SK-N-SH (cell line): Measurements from ENCODE around the gene MAPK8IP3. TPM values are rescaled to one million over a fixed set of nuclear protein-coding genes. Genes with fewer than 3 reads are reported as not detected.

Experiments used
- CHD2 ChIP-seq: fragments of 150-350 bp; IDR thresholded peaks from 2 replicates; pipeline ENCODE4 v1.6.1; 2018; ENCODE audit warnings: low read length; ENCODE audit not compliant: partially characterized antibody
- CTCF ChIP-seq: fragments of 200-600 bp; sonication (generic); IDR thresholded peaks from 2 replicates; pipeline ENCODE4 v1.6.1; 2017; ENCODE audit warnings: antibody characterized with exemption, mild to moderate bottlenecking, moderate library complexity
- ELF1 ChIP-seq: IDR thresholded peaks from 2 replicates; pipeline ENCODE4 v1.4.0; 2012
- EP300 ChIP-seq, 2 experiments: IDR thresholded peaks; 2 replicates each; pipeline versions ENCODE4 v1.4.0 to v1.6.1; 2012; ENCODE audit warnings: borderline replicate concordance in 1 of 2, low read depth in 1 of 2, low read length in 1 of 2
- FOXJ3 ChIP-seq: sonication (generic); formaldehyde crosslinking; IDR thresholded peaks from 2 replicates; pipeline ENCODE4 v1.5.1; 2020; ENCODE audit warnings: mild to moderate bottlenecking, missing genetic modification reagents
- FOXM1 ChIP-seq: IDR thresholded peaks from 2 replicates; pipeline ENCODE4 v1.4.0; 2012; ENCODE audit warnings: low read depth, mild to moderate bottlenecking
- GATA2 ChIP-seq: sonication (generic); formaldehyde crosslinking; IDR thresholded peaks from 2 replicates; pipeline ENCODE4 v1.5.0; 2020; ENCODE audit warnings: mild to moderate bottlenecking, missing genetic modification reagents
- IRF3 ChIP-seq: fragments of 150-350 bp; IDR thresholded peaks from 2 replicates; pipeline ENCODE4 v1.6.1; 2016; ENCODE audit warnings: mild to moderate bottlenecking, low read depth, low read length
- MAX ChIP-seq: IDR thresholded peaks from 2 replicates; pipeline ENCODE4 v1.4.0; 2012; ENCODE audit warnings: low read depth
- MEF2A ChIP-seq: IDR thresholded peaks from 2 replicates; pipeline ENCODE4 v1.4.0; 2012; ENCODE audit warnings: low read depth, borderline replicate concordance
- MXI1 ChIP-seq: IDR thresholded peaks from 2 replicates; pipeline ENCODE4 v1.6.1; 2012; ENCODE audit warnings: mild to moderate bottlenecking, low read depth, low read length, improper control_type of control experiment
- NFIC ChIP-seq: IDR thresholded peaks from 2 replicates; pipeline ENCODE4 v1.4.0; 2012; ENCODE audit warnings: borderline replicate concordance
- NRF1 ChIP-seq: IDR thresholded peaks from 2 replicates; pipeline ENCODE4 v1.6.1; 2012; ENCODE audit warnings: low read depth, mild to moderate bottlenecking, low read length
- POLR2AphosphoS5 ChIP-seq: IDR thresholded peaks from 2 replicates; pipeline ENCODE4 v1.6.1; 2012; ENCODE audit warnings: low read depth, low read length
- RCOR1 ChIP-seq: fragments of 150-350 bp; IDR thresholded peaks from 2 replicates; pipeline ENCODE4 v1.6.1; 2017; ENCODE audit warnings: antibody characterized with exemption, low read length
- REST ChIP-seq: IDR thresholded peaks from 2 replicates; pipeline ENCODE4 v1.6.1; 2012; ENCODE audit warnings: mild to moderate bottlenecking, low read depth, low read length, moderate library complexity
- RFX5 ChIP-seq: IDR thresholded peaks from 2 replicates; pipeline ENCODE4 v1.6.1; 2012; ENCODE audit warnings: mild to moderate bottlenecking, improper control_type of control experiment, low read length
- RXRA ChIP-seq: IDR thresholded peaks from 2 replicates; pipeline ENCODE4 v1.4.0; 2012; ENCODE audit warnings: low read depth, mild to moderate bottlenecking, borderline replicate concordance
- SMC3 ChIP-seq: IDR thresholded peaks from 2 replicates; pipeline ENCODE4 v1.6.1; 2012; ENCODE audit warnings: low read depth, low read length, improper control_type of control experiment
- TEAD4 ChIP-seq: IDR thresholded peaks from 2 replicates; pipeline ENCODE4 v1.4.0; 2012; ENCODE audit warnings: mild to moderate bottlenecking, borderline replicate concordance; ENCODE audit not compliant: insufficient read depth
- USF1 ChIP-seq: IDR thresholded peaks from 2 replicates; pipeline ENCODE4 v1.4.0; 2012; ENCODE audit warnings: low read depth, borderline replicate concordance
- YY1 ChIP-seq: IDR thresholded peaks from 2 replicates; pipeline ENCODE4 v1.4.0; 2012; ENCODE audit warnings: low read depth, mild to moderate bottlenecking
- polyA plus RNA-seq, 3 experiments: library from polyadenylated mRNA; depleted of rRNA; stranded (reverse); fragments of >200 nt; gene quantifications; 2 replicates each; pipeline ENCODE4 v1.2.3, GENCODE V29; 2012

Gene MAPK8IP3
- polyA plus RNA-seq, 1 of the 3 experiments (the other 2 are of a cell fraction), result 57.3 TPM

- peak; percentile 82 for TF ChIP-seq IRF3
- no peak for TF ChIP-seq GATA2 (CRISPR knock-in tag)
- no peak for TF ChIP-seq USF1
- TF ChIP-seq CHD2, result peak; percentile 91
- peak; percentile 40; the same call in 1 of the 2 replicates for TF ChIP-seq MAX
- peak; percentile 69 for TF ChIP-seq POLR2AphosphoS5
- TF ChIP-seq FOXM1, result no peak
- no peak for TF ChIP-seq EP300 (IDR thresholded peaks at IDR 0.05; ENCODE audit: borderline replicate concordance in 1 of 2, low read depth in 1 of 2, low read length in 1 of 2)
- no peak for TF ChIP-seq NFIC
- TF ChIP-seq RFX5, result peak; percentile 49; the same call in 1 of the 2 replicates
- no peak for TF ChIP-seq RXRA
- TF ChIP-seq RCOR1, result no peak
- no peak for TF ChIP-seq FOXJ3 (CRISPR knock-in tag)
- no peak for TF ChIP-seq CTCF
- TF ChIP-seq SMC3, result no peak
- no peak for TF ChIP-seq REST
- TF ChIP-seq MXI1, result peak; percentile 75; the same call in 1 of the 2 replicates
- no peak for TF ChIP-seq ELF1
- TF ChIP-seq YY1, result no peak; the same call in 1 of the 2 replicates
- no peak for TF ChIP-seq TEAD4
- peak; percentile 60 for TF ChIP-seq NRF1
- no peak for TF ChIP-seq MEF2A
Observed at GRCh38 chr16:1677942-1678499, 28.0 kb upstream of the MAPK8IP3 start, which contains the start of gene JPT2 (continued).
